Adipocyte (in vitro differentiated cells): Measurements from ENCODE around the gene OR4N5.
"Not testable (repeated sequence)": the region's sequence is repeated elsewhere in the genome, so short reads cannot be mapped to it uniquely, and the experiment has no call there.

ENCODE experiments used
- DNase-seq: peaks from one replicate; pipeline ENCODE4 v3.0.0-alpha.2; 2015; ENCODE audit warnings: low read depth
- H3K27me3 ChIP-seq: replicated peaks from 2 replicates; pipeline ENCODE4 v1.7.0; 2013; ENCODE audit warnings: mild to moderate bottlenecking, low read length, moderate library complexity; ENCODE audit not compliant: control insufficient read depth, insufficient read depth
- H3K36me3 ChIP-seq: 2 replicates; pipeline ENCODE4 v1.7.0; 2013; ENCODE audit warnings: low read length, mild to moderate bottlenecking, moderate library complexity; ENCODE audit not compliant: control insufficient read depth, insufficient read depth, severe bottlenecking
- H3K4me1 ChIP-seq: 2 replicates; pipeline ENCODE4 v1.7.0; 2013; ENCODE audit warnings: mild to moderate bottlenecking, low read length, moderate library complexity; ENCODE audit not compliant: control insufficient read depth, insufficient read depth
- H3K4me3 ChIP-seq: 2 replicates; pipeline ENCODE4 v1.7.0; 2013; ENCODE audit warnings: mild to moderate bottlenecking, low read length, moderate library complexity
- H3K9ac ChIP-seq: 2 replicates; pipeline ENCODE4 v1.7.0; 2013; ENCODE audit warnings: mild to moderate bottlenecking, low read length, moderate library complexity
- H3K9me3 ChIP-seq: 2 replicates; pipeline ENCODE4 v1.7.0; 2013; ENCODE audit warnings: mild to moderate bottlenecking, low read length, moderate library complexity; ENCODE audit not compliant: control insufficient read depth

OR4N5 gene

GRCh38 chr14:20138520-20138919 lies at the start of gene OR4N5:
Gene OR4N5, plus strand, starts transcription at chr14:20138820. Its CDS starts 4,916 bp downstream, at chr14:20143736.
- H3K27me3 ChIP-seq, result no peaks in the 10 kb centered on the region
- H3K9me3 ChIP-seq, result no peaks in the 10 kb centered on the region
- DNase-seq, result no peak
- no peak within 1 kb of the TSS for H3K4me3 ChIP-seq
- H3K36me3 ChIP-seq, result no peaks in the 10 kb centered on the region
- no peaks in the 10 kb centered on the region for H3K4me1 ChIP-seq
- no peak within 1 kb of the TSS for H3K9ac ChIP-seq

GRCh38 chr14:20092050-20092449 lies 46.6 kb upstream of the OR4N5 start:
- Histone ChIP-seq H3K9ac (no peak overlapping the region), H3K27me3 (no peaks in the 10 kb centered on the region), H3K4me3 (no peak overlapping the region), H3K4me1 (no peaks in the 10 kb centered on the region), H3K9me3 (no peaks in the 10 kb centered on the region), H3K36me3 (no peaks in the 10 kb centered on the region)
- DNase-seq, result no peak

GRCh38 chr14:20093442-20093841 lies 45.2 kb upstream of the OR4N5 start:
- no peak for DNase-seq
- H3K4me3 ChIP-seq, result no peak overlapping the region
- H3K9ac ChIP-seq, result no peak overlapping the region
- H3K4me1 ChIP-seq, result no peaks in the 10 kb centered on the region
- H3K9me3 ChIP-seq, result no peaks in the 10 kb centered on the region
- H3K27me3 ChIP-seq, result no peaks in the 10 kb centered on the region
- H3K36me3 ChIP-seq, result no peaks in the 10 kb centered on the region

GRCh38 chr14:20098926-20099770 lies 39.5 kb upstream of the OR4N5 start:
- H3K9ac ChIP-seq, DNase-seq, H3K4me3 ChIP-seq, H3K9me3 ChIP-seq, H3K27me3 ChIP-seq, H3K36me3 ChIP-seq, H3K4me1 ChIP-seq: not testable (repeated sequence)

DNA sequence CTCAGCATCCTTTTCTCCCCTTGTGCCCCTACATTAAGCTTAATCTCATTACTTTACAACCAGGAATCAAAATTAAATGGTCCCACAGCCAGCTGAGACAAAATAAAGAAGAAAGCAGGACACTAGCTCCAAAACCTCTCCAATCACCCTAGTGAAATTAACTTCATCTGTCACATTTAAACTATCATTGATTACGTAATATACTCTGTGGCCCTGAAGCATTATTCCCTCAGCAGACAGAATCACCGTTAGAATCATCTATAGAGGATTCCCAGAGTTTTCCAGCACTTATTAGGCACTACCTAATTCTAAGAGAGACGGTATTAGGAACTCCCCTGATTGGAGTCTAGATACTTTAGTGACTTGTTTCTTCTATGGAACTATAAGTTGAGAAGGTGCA lies 28.2 kb upstream of the OR4N5 start, which contains the start of gene OR4K17:
Gene OR4K17, plus strand, starts transcription at position 302 of the 400 bp plus-strand sequence. CDS start 6,761 bp downstream, outside the sequence.
- H3K36me3 ChIP-seq, result no peaks in the 10 kb centered on the region
- no peak within 1 kb of the TSS for H3K9ac ChIP-seq
- H3K27me3 ChIP-seq, result no peaks in the 10 kb centered on the region
- H3K4me3 ChIP-seq, result no peak within 1 kb of the TSS
- DNase-seq, result no peak
- no peaks in the 10 kb centered on the region for H3K4me1 ChIP-seq
- no peaks in the 10 kb centered on the region for H3K9me3 ChIP-seq

- Histone ChIP-seq H3K4me1 (no peaks in the 10 kb centered on the region), H3K9me3 (peaks cover 1% of the 10 kb centered on the region), H3K36me3 (no peaks in the 10 kb centered on the region), H3K27me3 (no peaks in the 10 kb centered on the region), H3K4me3 (no peak overlapping the region), H3K9ac (no peak overlapping the region)
- no peak for DNase-seq
Measured at GRCh38 chr14:20112321-20112720, 26.3 kb upstream of the OR4N5 start.

DNA sequence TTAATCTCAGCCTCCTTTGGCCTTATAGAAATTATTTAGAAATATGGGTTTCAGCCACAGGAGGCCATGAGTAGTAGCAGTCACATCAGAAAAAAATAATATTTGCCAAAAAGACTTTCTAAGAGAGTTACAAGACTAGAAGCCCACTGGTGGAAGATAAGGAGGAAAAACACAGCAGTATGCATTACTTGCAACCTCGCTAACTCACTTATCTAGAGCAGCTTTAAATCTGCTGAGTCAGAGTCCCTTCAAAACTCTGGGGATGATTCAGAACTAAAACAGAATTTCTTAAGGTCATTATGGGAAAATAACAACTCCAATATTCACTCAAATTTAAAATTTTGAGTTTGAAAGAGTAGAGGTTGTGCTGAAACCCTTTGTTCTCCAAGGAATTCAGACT lies 21.9 kb upstream of the OR4N5 start:
- Histone ChIP-seq H3K9ac (no peak overlapping the region), H3K4me1 (no peaks in the 10 kb centered on the region), H3K4me3 (no peak overlapping the region), H3K36me3 (no peaks in the 10 kb centered on the region), H3K27me3 (no peaks in the 10 kb centered on the region), H3K9me3 (peaks cover 18% of the 10 kb centered on the region)
- DNase-seq, result no peak

GRCh38 chr14:20118795-20119194 lies 19.8 kb upstream of the OR4N5 start:
- no peak overlapping the region for H3K4me3 ChIP-seq
- no peak for DNase-seq
- H3K36me3 ChIP-seq, result no peaks in the 10 kb centered on the region
- H3K9ac ChIP-seq, result no peak overlapping the region
- no peaks in the 10 kb centered on the region for H3K27me3 ChIP-seq
- no peaks in the 10 kb centered on the region for H3K4me1 ChIP-seq
- H3K9me3 ChIP-seq, result peaks cover 18% of the 10 kb centered on the region

DNA sequence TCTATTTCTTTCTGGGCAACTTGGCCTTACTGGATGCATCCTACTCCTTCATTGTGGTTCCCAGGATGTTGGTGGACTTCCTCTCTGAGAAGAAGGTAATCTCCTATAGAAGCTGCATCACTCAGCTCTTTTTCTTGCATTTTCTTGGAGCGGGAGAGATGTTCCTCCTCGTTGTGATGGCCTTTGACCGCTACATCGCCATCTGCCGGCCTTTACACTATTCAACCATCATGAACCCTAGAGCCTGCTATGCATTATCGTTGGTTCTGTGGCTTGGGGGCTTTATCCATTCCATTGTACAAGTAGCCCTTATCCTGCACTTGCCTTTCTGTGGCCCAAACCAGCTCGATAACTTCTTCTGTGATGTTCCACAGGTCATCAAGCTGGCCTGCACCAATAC lies 5.3 kb downstream of the OR4N5 start:
- Histone ChIP-seq H3K4me1 (no peaks in the 10 kb centered on the region), H3K27me3 (no peaks in the 10 kb centered on the region), H3K4me3 (no peak overlapping the region), H3K9me3 (no peaks in the 10 kb centered on the region), H3K9ac (no peak overlapping the region), H3K36me3 (no peaks in the 10 kb centered on the region)
- DNase-seq, result no peak

GRCh38 chr14:20144820-20145219 lies 6.2 kb downstream of the OR4N5 start:
- Histone ChIP-seq H3K36me3 (no peaks in the 10 kb centered on the region), H3K4me3 (no peak overlapping the region), H3K4me1 (no peaks in the 10 kb centered on the region), H3K27me3 (no peaks in the 10 kb centered on the region), H3K9me3 (no peaks in the 10 kb centered on the region), H3K9ac (no peak overlapping the region)
- DNase-seq, result no peak

DNA sequence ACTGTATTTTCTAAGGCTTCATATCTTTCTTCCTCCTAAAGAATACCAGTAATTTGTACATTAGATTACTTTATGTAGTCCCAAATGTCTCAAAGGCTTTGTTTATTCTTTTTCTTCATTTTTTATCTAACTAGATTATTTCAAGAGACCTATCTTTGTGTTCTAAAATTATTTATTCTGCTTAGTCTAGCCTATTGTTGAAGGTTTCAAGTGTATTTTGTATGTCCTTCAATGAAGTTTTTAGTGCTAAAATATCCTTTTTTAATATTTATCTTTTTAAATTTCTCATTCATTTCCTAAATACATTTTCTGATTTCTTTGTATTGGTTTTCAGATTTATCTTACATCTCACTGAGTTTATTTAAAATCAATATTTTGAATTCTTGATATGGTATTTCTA lies 25.8 kb downstream of the OR4N5 start:
- Histone ChIP-seq H3K4me3 (no peak overlapping the region), H3K9ac (no peak overlapping the region), H3K9me3 (peaks cover 17% of the 10 kb centered on the region), H3K36me3 (no peaks in the 10 kb centered on the region), H3K4me1 (no peaks in the 10 kb centered on the region), H3K27me3 (no peaks in the 10 kb centered on the region)
- no peak for DNase-seq

DNA sequence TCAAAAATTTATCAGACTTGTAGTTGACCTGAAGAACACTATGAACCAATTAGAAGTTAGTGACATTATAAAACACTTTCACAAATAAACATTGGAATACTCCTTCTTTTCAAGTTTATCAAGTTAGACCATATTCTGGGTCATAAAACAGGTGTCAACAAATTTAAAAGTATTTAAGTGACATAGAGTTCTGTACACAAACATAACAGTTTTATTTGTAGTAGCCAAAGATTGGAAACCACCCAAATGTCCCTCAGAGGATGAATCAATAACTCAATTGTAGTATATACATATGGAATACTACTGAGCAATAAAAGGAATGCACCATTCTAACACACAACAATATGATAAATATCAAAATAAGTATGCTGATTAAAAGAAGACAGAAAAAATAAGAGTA lies 28.5 kb downstream of the OR4N5 start:
- no peak overlapping the region for H3K9ac ChIP-seq
- H3K27me3 ChIP-seq, result no peaks in the 10 kb centered on the region
- no peaks in the 10 kb centered on the region for H3K36me3 ChIP-seq
- H3K4me3 ChIP-seq, result no peak overlapping the region
- no peak for DNase-seq
- no peaks in the 10 kb centered on the region for H3K4me1 ChIP-seq
- peaks cover 17% of the 10 kb centered on the region for H3K9me3 ChIP-seq
